SU-DHL-6 (cell line): ENCODE measurements around the gene CEND1.

Source experiments
- H2AFZ ChIP-seq: fragments of 200-600 bp; sonication (generic); 2 replicates; pipeline ENCODE4 v1.6.1; 2014; ENCODE audit warnings: low read depth, mild to moderate bottlenecking, moderate library complexity, mixed read lengths, antibody characterized with exemption, low read length; ENCODE audit not compliant: severe bottlenecking
- H3F3A ChIP-seq: fragments of 200-600 bp; shearing (Covaris generic); 2 replicates; pipeline ENCODE4 v1.6.0; 2016; ENCODE audit warnings: antibody characterized with exemption, mild to moderate bottlenecking; ENCODE audit not compliant: insufficient read depth
- H3K27ac ChIP-seq: fragments of 200-600 bp; sonication (generic); 2 replicates; pipeline ENCODE4 v1.5.1; 2016; ENCODE audit warnings: low read depth, mild to moderate bottlenecking, low read length, moderate library complexity, mixed read lengths
- H3K27me3 ChIP-seq: fragments of 200-600 bp; sonication (generic), shearing (Covaris generic); 2 replicates; pipeline ENCODE4 v1.6.0; 2014; ENCODE audit warnings: mild to moderate bottlenecking, low read length
- H3K36me3 ChIP-seq: fragments of 200-600 bp; sonication (generic); 2 replicates; pipeline ENCODE4 v1.6.1; 2014; ENCODE audit warnings: mild to moderate bottlenecking, low read length, mixed read lengths
- H3K4me2 ChIP-seq: fragments of 300-600, 200-600 bp; shearing (Covaris generic), sonication (generic); 2 replicates; pipeline ENCODE4 v1.6.0; 2014; ENCODE audit warnings: low read length, low read depth, mild to moderate bottlenecking; ENCODE audit not compliant: poor library complexity, severe bottlenecking
- H3K4me3 ChIP-seq: fragments of 200-600 bp; sonication (generic); 2 replicates; pipeline ENCODE4 v1.5.1; 2014; ENCODE audit warnings: antibody characterized with exemption, low read length, mild to moderate bottlenecking, mixed read lengths; ENCODE audit not compliant: insufficient read depth, poor library complexity, severe bottlenecking
- H3K79me2 ChIP-seq: fragments of 200-600 bp; sonication (generic); 2 replicates; pipeline ENCODE4 v1.6.1; 2014; ENCODE audit warnings: mild to moderate bottlenecking, low read length, moderate library complexity; ENCODE audit not compliant: insufficient read depth
- H3K9ac ChIP-seq: fragments of 200-600 bp; sonication (generic); 2 replicates; pipeline ENCODE4 v1.7.0; 2014; ENCODE audit warnings: mild to moderate bottlenecking, low read length
- H3K9me2 ChIP-seq: fragments of 200-600 bp; sonication (generic); replicated peaks from 2 replicates; pipeline ENCODE4 v1.6.1; 2014; ENCODE audit warnings: low read length; ENCODE audit not compliant: insufficient read depth
- H3K9me3 ChIP-seq: fragments of 200-600 bp; sonication (generic); 2 replicates; pipeline ENCODE4 v1.6.1; 2014; ENCODE audit warnings: low read length, mixed read lengths; ENCODE audit not compliant: insufficient read depth
- H4K20me1 ChIP-seq: fragments of 200-600 bp; sonication (generic); 2 replicates; pipeline ENCODE4 v1.6.1; 2014; ENCODE audit warnings: low read depth, mild to moderate bottlenecking, antibody characterized with exemption, low read length, moderate library complexity, mixed read lengths
- CTCF ChIP-seq: fragments of 200-600 bp; sonication (generic); IDR thresholded peaks from one replicate; pipeline ENCODE4 v1.5.1; 2017; ENCODE audit warnings: antibody characterized with exemption, mild to moderate bottlenecking, low read length, moderate library complexity; ENCODE audit not compliant: insufficient read depth, poor library complexity, severe bottlenecking
- EZH2phosphoT487 ChIP-seq: fragments of 200-600 bp; sonication (generic), shearing (Covaris generic); conservative IDR thresholded peaks from 2 replicates; pipeline ENCODE4 v1.6.1; 2018; ENCODE audit warnings: mild to moderate bottlenecking, antibody characterized with exemption, low read length, moderate library complexity, mixed read lengths

The CEND1 gene

GRCh38 chr11:823441-824291 lies 33.8 kb upstream of the CEND1 start:
- no peak overlapping the region for H3K4me2 ChIP-seq
- no peaks in the 10 kb centered on the region for H3F3A ChIP-seq
- H3K36me3 ChIP-seq = no peaks in the 10 kb centered on the region
- no peaks in the 10 kb centered on the region; the same call in 1 of the 2 replicates for H4K20me1 ChIP-seq
- TF ChIP-seq CTCF (no peak), EZH2phosphoT487 (no peak)
- H3K9me3 ChIP-seq = no peaks in the 10 kb centered on the region
- H3K27ac ChIP-seq = no peak overlapping the region
- no peak overlapping the region for H3K4me3 ChIP-seq
- no peaks in the 10 kb centered on the region for H3K9me2 ChIP-seq
- H3K9ac ChIP-seq = no peak overlapping the region
- H3K79me2 ChIP-seq = no peaks in the 10 kb centered on the region
- no peak overlapping the region for H2AFZ ChIP-seq
- no peaks in the 10 kb centered on the region for H3K27me3 ChIP-seq

GRCh38 chr11:821512-822371 lies 31.9 kb upstream of the CEND1 start:
- Histone ChIP-seq H2AFZ (no peak overlapping the region), H3K4me2 (no peak overlapping the region)

More at GRCh38 chr11:821512-822371, 31.9 kb upstream of the CEND1 start:
- no peaks in the 10 kb centered on the region for H3K36me3 ChIP-seq
- no peaks in the 10 kb centered on the region; the same call in 1 of the 2 replicates for H4K20me1 ChIP-seq
- H3F3A ChIP-seq = no peaks in the 10 kb centered on the region
- H3K79me2 ChIP-seq = no peaks in the 10 kb centered on the region
- TF ChIP-seq CTCF (no peak), EZH2phosphoT487 (no peak)
- H3K9me3 ChIP-seq = no peaks in the 10 kb centered on the region
- no peak overlapping the region for H3K27ac ChIP-seq
- H3K27me3 ChIP-seq = no peaks in the 10 kb centered on the region
- no peaks in the 10 kb centered on the region for H3K9me2 ChIP-seq
- no peak overlapping the region for H3K9ac ChIP-seq
- H3K4me3 ChIP-seq = no peak overlapping the region
